HFFc6 (cell line): ENCODE results near the gene BRMS1. TPM values are rescaled to one million over a fixed set of nuclear protein-coding genes. Genes with fewer than 3 reads are reported as not detected.
A peak's percentile ranks its signal among the peaks of the same experiment; 100 is the strongest.
"Not testable (repeated sequence)": the region's sequence is repeated elsewhere in the genome, so short reads cannot be mapped to it uniquely, and the experiment has no call there.

ENCODE experiments used
- DNase-seq: peaks from one replicate; pipeline ENCODE4 v3.0.0-alpha.2; 2018
- H3K27ac Mint-ChIP-seq: 2 replicates; pipeline ENCODE4 v1.8.0; 2020; ENCODE audit warnings: mild to moderate bottlenecking, mixed read lengths
- H3K27me3 Mint-ChIP-seq: 2 replicates; pipeline ENCODE4 v1.8.0; 2021; ENCODE audit warnings: mild to moderate bottlenecking, moderate library complexity, mixed read lengths; ENCODE audit not compliant: insufficient read depth
- H3K36me3 Mint-ChIP-seq: 2 replicates; pipeline ENCODE4 v1.8.0; 2021; ENCODE audit warnings: low read depth, mixed read lengths
- H3K4me1 Mint-ChIP-seq: 2 replicates; pipeline ENCODE4 v1.8.0; 2020; ENCODE audit warnings: low read depth, mixed read lengths
- H3K4me3 Mint-ChIP-seq: 2 replicates; pipeline ENCODE4 v1.8.0; 2020; ENCODE audit warnings: mild to moderate bottlenecking, moderate library complexity, mixed read lengths
- H3K9me3 Mint-ChIP-seq: 2 replicates; pipeline ENCODE4 v1.8.0; 2020; ENCODE audit warnings: mild to moderate bottlenecking, mixed read lengths
- CTCF ChIP-seq: fragments of 200-600 bp; sonication (generic); IDR thresholded peaks from 2 replicates; pipeline ENCODE4 v1.5.0; 2021; ENCODE audit warnings: antibody characterized with exemption, mild to moderate bottlenecking
- long read RNA-seq: library from polyadenylated mRNA; unstranded; transcript quantifications from one replicate; pipeline ENCODE4 v2.0.0, GENCODE V29; 2019
- total RNA-seq, 6 experiments: library from RNA; stranded (reverse); fragmentation: NEBNext Ultra II Directional; extraction: Animal tissue kit (Norgen Biotek cat#: 25700); gene quantifications; 2 replicates in 1 of 6; 3 replicates in 5 of 6; pipeline ENCODE4 v1.2.3, GENCODE V29; 2021

BRMS1 gene, protein sequence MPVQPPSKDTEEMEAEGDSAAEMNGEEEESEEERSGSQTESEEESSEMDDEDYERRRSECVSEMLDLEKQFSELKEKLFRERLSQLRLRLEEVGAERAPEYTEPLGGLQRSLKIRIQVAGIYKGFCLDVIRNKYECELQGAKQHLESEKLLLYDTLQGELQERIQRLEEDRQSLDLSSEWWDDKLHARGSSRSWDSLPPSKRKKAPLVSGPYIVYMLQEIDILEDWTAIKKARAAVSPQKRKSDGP
- total RNA-seq: 10 to 100 TPM; 41.2 to 66.6 (median 61.2) TPM
- long read RNA-seq, transcript BRMS1-201 (10 exons, 1,445 nt): major isoform, 59 of 72 reads
- long read RNA-seq, partial matches to known transcripts: 6 of 72 reads
- long read RNA-seq, other reads (novel, unspliced or antisense): 6 of 72 reads

DNA sequence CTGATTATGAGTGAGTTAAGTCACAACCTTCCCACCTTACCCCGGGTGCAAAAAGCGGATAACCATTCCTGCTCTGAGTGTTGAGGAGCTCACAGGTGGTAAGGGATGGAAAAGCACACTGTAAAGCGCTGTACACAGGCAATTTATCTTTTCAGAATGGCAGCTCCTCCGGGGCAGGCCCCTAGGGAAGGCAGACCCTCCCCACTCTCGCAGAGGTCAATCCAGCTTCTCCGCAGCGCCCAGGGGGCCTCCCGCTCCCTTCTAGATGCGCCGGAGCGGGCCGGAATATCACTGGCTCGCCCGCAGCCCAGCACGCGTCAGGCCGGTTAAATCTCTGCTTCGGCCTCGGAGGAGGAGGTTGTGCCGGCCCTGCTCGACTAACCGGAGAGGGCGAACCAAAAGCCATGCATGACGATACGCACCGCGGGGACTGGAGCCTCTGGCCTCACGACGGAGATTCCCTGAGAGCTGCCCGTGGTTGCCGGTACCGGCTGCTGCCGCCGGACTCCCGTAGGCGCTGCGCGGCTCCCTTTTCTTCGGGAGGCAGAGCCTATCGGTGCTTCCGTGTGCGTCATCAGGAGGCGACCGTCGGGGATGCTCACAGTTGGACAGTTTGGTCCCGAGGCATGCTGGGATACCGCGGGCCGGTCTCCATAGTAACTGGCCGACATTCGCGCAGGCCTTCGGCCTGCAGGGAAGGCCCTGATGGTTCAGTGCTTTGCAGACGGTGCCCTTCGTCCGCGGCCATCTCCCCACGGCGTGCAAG is at the start of gene BRMS1:
Gene BRMS1, minus strand, starts transcription at position 555 of the 766 bp plus-strand sequence. CDS start 2,870 bp downstream, outside the sequence.
- DNase-seq: peak; percentile 96
- Mint-ChIP-seq H3K4me3 (peak within 1 kb of the TSS; percentile 93), H3K4me1 (peaks cover 52% of the 10 kb centered on the region), H3K27ac (peak within 1 kb of the TSS; percentile 95), H3K36me3 (peaks cover 20% of the 10 kb centered on the region), H3K27me3 (peaks cover 8% of the 10 kb centered on the region), H3K9me3 (no peaks in the 10 kb centered on the region; the same call in 1 of the 2 replicates)
- TF ChIP-seq CTCF: peak; percentile 16; the same call in 1 of the 2 replicates

GRCh38 chr11:66393954-66394353 is 49.0 kb upstream of the BRMS1 start:
- DNase-seq: no peak
- peaks cover 25% of the 10 kb centered on the region for H3K27me3 Mint-ChIP-seq
- no peaks in the 10 kb centered on the region for H3K36me3 Mint-ChIP-seq
- TF ChIP-seq CTCF: no peak
- no peak overlapping the region for H3K4me3 Mint-ChIP-seq
- H3K4me1 Mint-ChIP-seq: 0 out of 2 replicates have a peak, but pooled peaks cover 3% of the 10 kb centered on the region
- no peaks in the 10 kb centered on the region for H3K9me3 Mint-ChIP-seq
- H3K27ac Mint-ChIP-seq: no peak overlapping the region

DNA sequence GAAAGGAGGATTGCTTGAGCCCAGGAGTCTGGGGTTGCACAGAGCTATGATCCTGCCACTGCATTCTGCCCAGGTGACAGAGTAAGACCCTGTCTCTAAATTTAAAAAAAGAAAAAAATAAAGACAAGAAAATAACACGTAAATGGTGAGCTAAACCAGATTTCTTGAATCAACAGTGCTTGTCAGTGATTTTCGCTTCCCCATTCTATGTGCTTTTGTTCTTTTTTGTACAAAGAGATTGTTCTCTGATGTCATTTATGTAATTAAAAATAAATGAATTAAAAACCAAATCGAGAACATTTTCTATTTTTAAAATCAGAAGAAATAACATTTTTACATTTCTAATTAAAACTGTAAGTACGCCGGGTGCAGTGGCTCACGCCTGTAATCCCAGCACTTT is 46.4 kb upstream of the BRMS1 start:
- Mint-ChIP-seq H3K4me1 (peaks cover 7% of the 10 kb centered on the region), H3K9me3 (no peaks in the 10 kb centered on the region), H3K36me3 (no peaks in the 10 kb centered on the region), H3K27ac (no peak overlapping the region), H3K4me3 (no peak overlapping the region), H3K27me3 (peaks cover 14% of the 10 kb centered on the region)
- TF ChIP-seq CTCF: no peak
- DNase-seq: no peak

DNA sequence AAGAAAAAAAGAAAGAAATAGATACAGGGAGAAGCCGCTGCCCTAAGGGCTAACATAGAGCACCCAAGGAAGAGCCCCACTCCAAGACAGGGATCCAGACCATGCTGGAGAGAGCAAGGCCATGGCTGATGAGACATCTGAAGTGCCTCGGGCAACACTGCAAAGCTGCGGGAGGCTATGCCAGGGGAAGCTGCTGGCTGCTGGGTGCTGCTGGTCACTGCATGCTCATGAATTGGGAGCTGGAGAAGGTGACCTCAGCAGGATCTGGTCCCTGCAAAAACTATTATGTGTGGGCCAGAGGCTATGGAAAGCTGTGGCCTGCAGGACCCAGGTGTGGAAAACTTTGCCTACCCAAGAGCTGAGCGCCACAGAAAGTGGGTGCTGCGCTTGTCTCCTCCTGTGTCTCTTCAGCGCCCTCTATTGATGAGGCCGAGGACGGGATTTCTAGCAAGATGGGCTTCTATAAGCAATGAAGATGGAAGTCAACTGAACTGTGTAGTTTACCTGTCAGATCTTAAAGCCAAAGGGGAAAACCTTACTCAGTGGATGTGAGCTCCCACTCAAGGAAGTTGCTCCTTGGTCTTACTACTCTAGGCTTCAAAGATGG is 44.0 kb upstream of the BRMS1 start:
- Mint-ChIP-seq H3K36me3 (no peaks in the 10 kb centered on the region), H3K27ac (no peak overlapping the region), H3K4me3 (no peak overlapping the region), H3K4me1 (peaks cover 12% of the 10 kb centered on the region), H3K9me3 (no peaks in the 10 kb centered on the region), H3K27me3 (peaks cover 14% of the 10 kb centered on the region)
- peak; percentile 85 for TF ChIP-seq CTCF
- DNase-seq: peak; percentile 71

DNA sequence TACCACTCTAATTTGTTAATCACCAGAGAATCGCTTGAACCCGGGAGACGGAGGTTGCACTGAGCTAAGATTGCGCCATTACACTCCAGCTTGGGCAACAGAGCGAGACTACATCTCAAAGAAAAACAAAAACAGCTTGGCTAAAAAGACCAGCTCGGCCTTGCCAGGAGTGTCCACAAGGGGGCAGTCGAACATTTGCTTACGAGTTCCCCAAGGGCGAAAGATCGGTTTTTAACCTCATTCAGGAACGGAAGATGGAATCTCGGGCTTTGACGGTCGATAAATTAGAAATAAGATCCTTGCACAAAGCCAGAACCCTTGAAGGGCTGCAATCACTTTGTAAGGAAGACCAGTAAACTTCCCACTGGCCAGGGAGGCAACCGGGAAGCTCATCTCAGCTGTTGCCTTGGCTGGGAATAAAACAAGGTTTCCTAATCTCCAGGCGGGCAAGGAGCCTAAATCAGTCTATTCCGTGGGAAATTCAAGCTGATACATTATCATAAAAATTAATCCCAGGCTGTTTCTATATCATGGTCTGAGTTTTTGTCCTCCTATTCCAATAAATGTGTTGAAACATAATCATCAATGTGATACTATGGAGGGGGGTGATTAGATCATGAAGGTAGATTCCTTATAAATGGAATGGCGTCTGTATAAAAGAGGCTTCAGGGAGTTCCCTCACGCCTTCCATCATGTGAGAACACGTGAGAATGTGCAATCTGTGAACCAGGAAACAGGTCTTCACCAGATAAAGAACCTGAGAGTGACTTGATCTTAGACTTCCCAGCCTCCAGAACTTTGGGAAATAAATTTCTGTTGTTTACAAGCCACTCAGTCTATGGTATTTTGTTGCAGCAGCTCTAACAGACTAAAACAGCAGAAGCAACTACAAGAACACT is 41.5 kb upstream of the BRMS1 start:
- DNase-seq: peak; percentile 67
- peak; percentile 95 for TF ChIP-seq CTCF
- Mint-ChIP-seq H3K4me3 (peak overlapping the region; percentile 75), H3K27me3 (peaks cover 10% of the 10 kb centered on the region), H3K36me3 (no peaks in the 10 kb centered on the region), H3K9me3 (no peaks in the 10 kb centered on the region), H3K4me1 (peaks cover 12% of the 10 kb centered on the region), H3K27ac (no peak overlapping the region)

- not testable (repeated sequence) for H3K27me3 Mint-ChIP-seq, H3K4me3 Mint-ChIP-seq, H3K36me3 Mint-ChIP-seq, DNase-seq, H3K27ac Mint-ChIP-seq, H3K9me3 Mint-ChIP-seq
- H3K4me1 Mint-ChIP-seq: peaks cover 12% of the 10 kb centered on the region
These were observed 39.4 kb upstream of the BRMS1 start for GRCh38 chr11:66384316-66384715.

- not testable (repeated sequence) for H3K4me1 Mint-ChIP-seq, H3K9me3 Mint-ChIP-seq, H3K4me3 Mint-ChIP-seq, H3K27me3 Mint-ChIP-seq, DNase-seq, H3K36me3 Mint-ChIP-seq, H3K27ac Mint-ChIP-seq
These were observed 35.4 kb upstream of the BRMS1 start for GRCh38 chr11:66380264-66380663.
